Suprapubic skin (tissue), 3 donors: ENCODE data around the gene SUPT6H.

Source experiments
- EP300 ChIP-seq: sonication (generic); formaldehyde crosslinking; IDR thresholded peaks from one replicate; pipeline ENCODE4 v1.6.1; 2017; ENCODE audit warnings: antibody characterized with exemption
- POLR2A ChIP-seq, 2 donors: fragments of 450-650 bp; IDR thresholded peaks; one replicate each; pipeline ENCODE4 v1.6.1; 2017; ENCODE audit warnings: antibody characterized with exemption in 2 of 2, mild to moderate bottlenecking in 2 of 2, moderate library complexity in 2 of 2
- TF ChIP-seq, protein P1 (sequence below), 2 donors: fragments of 200-600 bp in 1 of 2; fragments of 450-650 bp in 1 of 2; sonication (generic) in 1 of 2; IDR thresholded peaks; one replicate each; pipeline ENCODE4 v1.5.1; 2016 to 2019; ENCODE audit warnings: antibody characterized with exemption in 2 of 2, mild to moderate bottlenecking in 1 of 2, moderate library complexity in 1 of 2

DNA sequence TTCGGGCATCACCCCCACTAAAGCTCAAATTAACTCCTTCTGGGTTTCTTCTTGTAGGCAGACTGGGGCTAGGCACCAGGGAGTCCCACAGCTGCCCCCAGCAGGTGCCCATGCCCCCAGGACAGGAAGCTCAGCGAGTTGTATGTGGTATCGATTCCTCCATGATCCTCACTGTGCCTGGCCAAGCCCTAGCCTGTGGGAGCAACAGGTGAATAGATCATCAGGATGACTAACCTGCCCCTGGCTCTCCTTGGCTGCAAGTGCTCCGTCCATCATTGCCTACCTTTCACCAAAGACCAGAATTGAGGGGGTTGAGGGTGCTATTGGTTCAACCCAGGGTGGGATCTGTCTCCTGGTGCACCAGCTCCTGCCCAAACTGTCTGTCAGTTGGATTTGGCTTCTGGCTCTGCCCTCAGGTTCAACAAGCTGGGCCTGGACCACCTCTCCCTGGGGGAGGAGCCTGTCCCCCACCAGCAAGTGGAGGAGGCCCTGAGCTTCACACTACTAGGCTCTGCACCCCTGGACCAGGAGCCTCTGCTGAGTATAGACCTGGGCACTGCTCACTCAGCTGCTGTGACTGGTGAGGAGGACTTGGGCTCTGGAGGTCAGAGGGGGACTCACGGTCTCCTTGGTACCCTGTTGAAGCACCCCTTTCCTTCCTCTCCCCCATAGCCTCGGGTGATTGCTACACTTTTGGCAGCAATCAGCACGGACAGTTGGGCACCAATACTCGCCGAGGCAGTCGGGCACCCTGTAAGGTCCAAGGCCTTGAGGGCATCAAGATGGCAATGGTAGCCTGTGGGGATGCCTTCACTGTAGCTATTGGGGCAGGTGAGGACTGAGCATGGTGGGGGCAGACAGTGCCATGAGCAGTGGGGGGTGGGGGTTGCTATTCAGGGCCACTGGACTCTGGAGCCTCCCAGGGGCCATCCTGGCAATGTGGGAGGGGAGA lies 78.7 kb downstream of the SUPT6H start:
- TF ChIP-seq, protein P1, sequence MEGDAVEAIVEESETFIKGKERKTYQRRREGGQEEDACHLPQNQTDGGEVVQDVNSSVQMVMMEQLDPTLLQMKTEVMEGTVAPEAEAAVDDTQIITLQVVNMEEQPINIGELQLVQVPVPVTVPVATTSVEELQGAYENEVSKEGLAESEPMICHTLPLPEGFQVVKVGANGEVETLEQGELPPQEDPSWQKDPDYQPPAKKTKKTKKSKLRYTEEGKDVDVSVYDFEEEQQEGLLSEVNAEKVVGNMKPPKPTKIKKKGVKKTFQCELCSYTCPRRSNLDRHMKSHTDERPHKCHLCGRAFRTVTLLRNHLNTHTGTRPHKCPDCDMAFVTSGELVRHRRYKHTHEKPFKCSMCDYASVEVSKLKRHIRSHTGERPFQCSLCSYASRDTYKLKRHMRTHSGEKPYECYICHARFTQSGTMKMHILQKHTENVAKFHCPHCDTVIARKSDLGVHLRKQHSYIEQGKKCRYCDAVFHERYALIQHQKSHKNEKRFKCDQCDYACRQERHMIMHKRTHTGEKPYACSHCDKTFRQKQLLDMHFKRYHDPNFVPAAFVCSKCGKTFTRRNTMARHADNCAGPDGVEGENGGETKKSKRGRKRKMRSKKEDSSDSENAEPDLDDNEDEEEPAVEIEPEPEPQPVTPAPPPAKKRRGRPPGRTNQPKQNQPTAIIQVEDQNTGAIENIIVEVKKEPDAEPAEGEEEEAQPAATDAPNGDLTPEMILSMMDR (IDR thresholded peaks at IDR 0.05): no peak
- no peak for TF ChIP-seq EP300
- no peak for TF ChIP-seq POLR2A (IDR thresholded peaks at IDR 0.05)
